HFF-Myc (cell line): Measurements from ENCODE around the gene CC2D2A.

Experiments used
- DNase-seq: peaks from one replicate; pipeline ENCODE4 v3.0.0-alpha.2; 2011; ENCODE audit warnings: low read depth; ENCODE audit errors: extremely low read depth
- H3K4me3 ChIP-seq: replicated peaks from 2 replicates; pipeline ENCODE4 v1.5.1; 2011; ENCODE audit warnings: low read depth, mild to moderate bottlenecking, control low read depth, low read length
- TF ChIP-seq, protein P1 (sequence below): IDR thresholded peaks from 2 replicates; pipeline ENCODE4 v1.5.1; 2012; ENCODE audit warnings: mild to moderate bottlenecking, low read depth, low read length, control low read depth; ENCODE audit errors: missing control alignments

CC2D2A gene

DNA sequence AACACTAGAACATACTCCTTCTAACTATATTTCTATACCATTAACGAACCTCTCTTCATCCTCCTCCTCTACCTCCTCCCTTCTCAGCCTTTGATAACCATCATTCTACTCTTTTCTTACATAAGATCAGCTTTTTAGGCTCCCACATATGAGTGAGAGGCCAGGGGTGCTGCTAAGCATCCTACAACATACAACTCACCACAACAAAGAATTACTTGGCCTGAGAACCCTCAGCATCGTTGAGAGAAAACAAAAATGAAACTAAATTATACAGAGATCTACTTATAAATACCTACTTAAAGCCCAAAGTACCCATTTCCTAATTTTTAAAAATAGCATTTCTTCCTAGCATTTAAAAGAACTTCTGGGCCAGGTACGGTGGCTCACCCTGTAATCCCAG, 77.7 kb downstream of the CC2D2A start:
- no peak for DNase-seq
- TF ChIP-seq, protein P1, sequence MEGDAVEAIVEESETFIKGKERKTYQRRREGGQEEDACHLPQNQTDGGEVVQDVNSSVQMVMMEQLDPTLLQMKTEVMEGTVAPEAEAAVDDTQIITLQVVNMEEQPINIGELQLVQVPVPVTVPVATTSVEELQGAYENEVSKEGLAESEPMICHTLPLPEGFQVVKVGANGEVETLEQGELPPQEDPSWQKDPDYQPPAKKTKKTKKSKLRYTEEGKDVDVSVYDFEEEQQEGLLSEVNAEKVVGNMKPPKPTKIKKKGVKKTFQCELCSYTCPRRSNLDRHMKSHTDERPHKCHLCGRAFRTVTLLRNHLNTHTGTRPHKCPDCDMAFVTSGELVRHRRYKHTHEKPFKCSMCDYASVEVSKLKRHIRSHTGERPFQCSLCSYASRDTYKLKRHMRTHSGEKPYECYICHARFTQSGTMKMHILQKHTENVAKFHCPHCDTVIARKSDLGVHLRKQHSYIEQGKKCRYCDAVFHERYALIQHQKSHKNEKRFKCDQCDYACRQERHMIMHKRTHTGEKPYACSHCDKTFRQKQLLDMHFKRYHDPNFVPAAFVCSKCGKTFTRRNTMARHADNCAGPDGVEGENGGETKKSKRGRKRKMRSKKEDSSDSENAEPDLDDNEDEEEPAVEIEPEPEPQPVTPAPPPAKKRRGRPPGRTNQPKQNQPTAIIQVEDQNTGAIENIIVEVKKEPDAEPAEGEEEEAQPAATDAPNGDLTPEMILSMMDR: no peak
- no peak overlapping the region for H3K4me3 ChIP-seq

- no peak overlapping the region for H3K4me3 ChIP-seq
- DNase-seq: no peak
- TF ChIP-seq, protein P1: no peak
Observed at GRCh38 chr4:15550491-15550890, 80.8 kb downstream of the CC2D2A start.

- H3K4me3 ChIP-seq: no peak overlapping the region
- DNase-seq: no peak
- TF ChIP-seq, protein P1: no peak
Observed at GRCh38 chr4:15551740-15552446, 82.2 kb downstream of the CC2D2A start.

DNA sequence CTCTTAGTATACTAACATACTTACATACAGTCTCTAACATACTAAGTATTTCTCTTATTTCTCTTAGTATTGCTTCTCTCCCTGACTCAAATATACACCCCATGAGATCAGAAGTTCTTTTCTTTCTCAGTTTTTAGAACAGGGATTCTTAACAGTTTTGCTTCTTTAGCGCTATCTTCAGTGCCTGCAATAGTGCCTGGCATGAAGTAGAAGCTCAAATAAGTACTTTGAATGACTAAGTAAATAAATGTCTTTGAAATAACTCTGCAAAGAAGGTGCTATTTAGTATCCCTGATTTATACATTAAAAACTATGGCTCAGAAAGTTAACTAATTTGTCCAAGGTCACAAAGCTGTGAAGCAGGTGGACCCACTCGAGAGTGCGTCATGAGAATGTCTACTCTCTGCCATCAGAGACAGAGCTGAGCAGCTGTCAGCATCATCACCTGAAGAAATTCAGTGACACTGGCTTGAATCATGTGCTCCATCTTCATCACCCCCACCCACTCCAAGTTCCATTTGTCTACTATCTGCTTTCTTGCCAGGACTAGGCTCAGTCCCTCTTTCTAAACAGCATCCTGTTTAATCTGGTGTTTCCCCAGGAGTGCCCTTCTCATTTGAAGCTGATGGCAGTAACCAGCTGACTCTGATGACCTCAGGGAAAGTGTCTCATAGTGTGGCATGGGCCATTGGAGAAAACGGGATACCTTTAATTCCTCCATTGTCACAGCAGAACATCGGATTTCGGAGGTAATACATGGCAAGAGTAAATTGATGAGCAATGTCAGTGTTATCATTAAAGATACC, 83.1 kb downstream of the CC2D2A start:
- TF ChIP-seq, protein P1: no peak
- H3K4me3 ChIP-seq: no peak overlapping the region
- DNase-seq: no peak

DNA sequence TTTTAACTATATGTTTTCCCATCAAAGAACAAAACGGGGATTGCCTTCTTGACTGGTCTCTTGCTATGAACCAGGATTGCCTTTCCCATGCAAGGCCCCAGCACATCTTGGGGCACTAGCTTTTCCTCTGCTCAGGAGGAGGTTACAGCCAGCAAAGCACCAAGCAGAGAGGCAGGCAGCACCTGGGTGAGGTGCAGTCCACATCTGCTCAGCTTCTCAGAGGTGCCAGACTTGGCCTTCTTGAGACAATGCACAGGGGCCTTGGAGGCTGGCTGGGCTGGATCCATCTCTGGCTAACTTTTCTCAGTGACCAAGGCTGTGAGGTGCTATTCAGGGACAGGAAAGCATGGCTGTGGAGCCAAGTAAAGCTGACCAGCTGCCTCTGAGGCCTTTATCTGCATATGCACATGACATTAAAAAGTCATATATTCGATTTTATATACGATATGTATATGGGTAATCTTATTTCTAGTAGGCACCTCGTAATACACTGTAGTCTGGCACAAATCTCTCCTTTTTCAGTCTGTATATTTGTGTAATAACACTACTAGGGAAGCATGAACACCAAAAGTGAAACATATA, 86.9 kb downstream of the CC2D2A start:
- TF ChIP-seq, protein P1: no peak
- H3K4me3 ChIP-seq: no peak overlapping the region
- DNase-seq: no peak

DNA sequence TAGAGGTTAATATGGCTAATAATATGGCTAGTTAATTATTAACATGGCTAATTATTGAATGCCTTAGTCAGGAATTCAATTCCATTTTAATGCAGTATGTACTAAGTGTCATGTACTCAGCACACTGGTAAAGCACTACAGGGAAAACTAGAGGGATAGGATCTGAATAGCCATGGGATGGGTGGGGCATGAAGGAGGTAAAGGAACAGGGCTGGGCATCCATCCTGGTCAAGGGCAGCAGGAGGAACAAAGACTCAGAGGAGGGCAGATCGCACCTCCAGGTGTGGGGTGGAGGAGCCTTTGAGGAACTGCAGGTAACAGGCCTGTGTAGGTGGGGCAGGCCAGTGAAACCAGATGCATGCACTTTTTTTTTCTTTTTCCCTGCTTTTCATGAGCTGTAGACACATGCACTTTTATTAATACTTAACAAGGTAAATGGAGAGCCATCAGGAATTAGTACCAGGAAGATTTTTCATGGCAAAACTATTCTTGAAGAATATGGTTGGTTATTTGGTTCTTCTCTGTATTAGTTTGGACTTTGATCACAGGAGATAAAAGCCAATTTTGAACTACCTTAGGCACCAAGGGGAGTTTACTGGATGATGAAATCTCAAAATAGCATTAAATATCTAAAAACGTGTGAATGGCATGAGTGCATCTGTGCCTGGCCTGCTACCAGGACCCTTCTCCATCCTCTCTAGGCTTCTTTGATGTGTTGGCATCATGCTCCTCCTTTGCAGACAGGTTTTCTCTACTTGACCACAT, 88.3 kb downstream of the CC2D2A start:
- TF ChIP-seq, protein P1: no peak
- no peak overlapping the region for H3K4me3 ChIP-seq
- no peak for DNase-seq
